HepG2 (cell line): ENCODE results near the gene KRTAP1-3.

Experiments
- EZH2 ChIP-seq: conservative IDR thresholded peaks from 2 replicates; pipeline ENCODE4 v1.6.1; 2012; ENCODE audit warnings: mild to moderate bottlenecking, low read depth, low read length, moderate library complexity
- FOSL1 ChIP-seq: sonication (generic); formaldehyde crosslinking; IDR thresholded peaks from 2 replicates; pipeline ENCODE4 v1.9.0; 2021; ENCODE audit warnings: missing genetic modification reagents, borderline replicate concordance
- POLR2AphosphoS5 ChIP-seq: IDR thresholded peaks from 2 replicates; pipeline ENCODE4 v1.6.1; 2012; ENCODE audit warnings: low read depth, low read length
- SRSF1 ChIP-seq: fragments of 200-400 bp; formaldehyde crosslinking; optimal IDR thresholded peaks from 2 replicates; pipeline ENCODE3; 2017; ENCODE audit warnings: mild to moderate bottlenecking, low read depth, low read length, moderate library complexity
- SRSF9 ChIP-seq: fragments of 200-400 bp; formaldehyde crosslinking; IDR thresholded peaks from 2 replicates; pipeline ENCODE4 v1.6.1; 2018; ENCODE audit warnings: borderline replicate concordance, mild to moderate bottlenecking, low read depth, low read length; ENCODE audit not compliant: insufficient read depth, poor library complexity, severe bottlenecking
- TF ChIP-seq, protein P1 (sequence below): sonication (generic); formaldehyde crosslinking; IDR thresholded peaks from 2 replicates; pipeline ENCODE4 v1.4.0; 2020; ENCODE audit warnings: missing genetic modification reagents, borderline replicate concordance
- TF ChIP-seq, protein P2 (sequence below): sonication (generic); formaldehyde crosslinking; IDR thresholded peaks from 2 replicates; pipeline ENCODE4 v1.5.0; 2020; ENCODE audit warnings: mild to moderate bottlenecking, missing genetic modification reagents, moderate library complexity

- TF ChIP-seq EZH2 (no peak), POLR2AphosphoS5 (no peak), SRSF1 (no peak), FOSL1 (no peak), SRSF9 (no peak)
- TF ChIP-seq, protein P1, sequence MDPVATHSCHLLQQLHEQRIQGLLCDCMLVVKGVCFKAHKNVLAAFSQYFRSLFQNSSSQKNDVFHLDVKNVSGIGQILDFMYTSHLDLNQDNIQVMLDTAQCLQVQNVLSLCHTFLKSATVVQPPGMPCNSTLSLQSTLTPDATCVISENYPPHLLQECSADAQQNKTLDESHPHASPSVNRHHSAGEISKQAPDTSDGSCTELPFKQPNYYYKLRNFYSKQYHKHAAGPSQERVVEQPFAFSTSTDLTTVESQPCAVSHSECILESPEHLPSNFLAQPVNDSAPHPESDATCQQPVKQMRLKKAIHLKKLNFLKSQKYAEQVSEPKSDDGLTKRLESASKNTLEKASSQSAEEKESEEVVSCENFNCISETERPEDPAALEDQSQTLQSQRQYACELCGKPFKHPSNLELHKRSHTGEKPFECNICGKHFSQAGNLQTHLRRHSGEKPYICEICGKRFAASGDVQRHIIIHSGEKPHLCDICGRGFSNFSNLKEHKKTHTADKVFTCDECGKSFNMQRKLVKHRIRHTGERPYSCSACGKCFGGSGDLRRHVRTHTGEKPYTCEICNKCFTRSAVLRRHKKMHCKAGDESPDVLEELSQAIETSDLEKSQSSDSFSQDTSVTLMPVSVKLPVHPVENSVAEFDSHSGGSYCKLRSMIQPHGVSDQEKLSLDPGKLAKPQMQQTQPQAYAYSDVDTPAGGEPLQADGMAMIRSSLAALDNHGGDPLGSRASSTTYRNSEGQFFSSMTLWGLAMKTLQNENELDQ (CRISPR knock-in tag): no peak
- TF ChIP-seq, protein P2, sequence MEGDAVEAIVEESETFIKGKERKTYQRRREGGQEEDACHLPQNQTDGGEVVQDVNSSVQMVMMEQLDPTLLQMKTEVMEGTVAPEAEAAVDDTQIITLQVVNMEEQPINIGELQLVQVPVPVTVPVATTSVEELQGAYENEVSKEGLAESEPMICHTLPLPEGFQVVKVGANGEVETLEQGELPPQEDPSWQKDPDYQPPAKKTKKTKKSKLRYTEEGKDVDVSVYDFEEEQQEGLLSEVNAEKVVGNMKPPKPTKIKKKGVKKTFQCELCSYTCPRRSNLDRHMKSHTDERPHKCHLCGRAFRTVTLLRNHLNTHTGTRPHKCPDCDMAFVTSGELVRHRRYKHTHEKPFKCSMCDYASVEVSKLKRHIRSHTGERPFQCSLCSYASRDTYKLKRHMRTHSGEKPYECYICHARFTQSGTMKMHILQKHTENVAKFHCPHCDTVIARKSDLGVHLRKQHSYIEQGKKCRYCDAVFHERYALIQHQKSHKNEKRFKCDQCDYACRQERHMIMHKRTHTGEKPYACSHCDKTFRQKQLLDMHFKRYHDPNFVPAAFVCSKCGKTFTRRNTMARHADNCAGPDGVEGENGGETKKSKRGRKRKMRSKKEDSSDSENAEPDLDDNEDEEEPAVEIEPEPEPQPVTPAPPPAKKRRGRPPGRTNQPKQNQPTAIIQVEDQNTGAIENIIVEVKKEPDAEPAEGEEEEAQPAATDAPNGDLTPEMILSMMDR (CRISPR knock-in tag): no peak
Measured at GRCh38 chr17:41073676-41074075, 39.0 kb upstream of the KRTAP1-3 start.
